ENCODE measurements around the gene OR51E2.

DNA sequence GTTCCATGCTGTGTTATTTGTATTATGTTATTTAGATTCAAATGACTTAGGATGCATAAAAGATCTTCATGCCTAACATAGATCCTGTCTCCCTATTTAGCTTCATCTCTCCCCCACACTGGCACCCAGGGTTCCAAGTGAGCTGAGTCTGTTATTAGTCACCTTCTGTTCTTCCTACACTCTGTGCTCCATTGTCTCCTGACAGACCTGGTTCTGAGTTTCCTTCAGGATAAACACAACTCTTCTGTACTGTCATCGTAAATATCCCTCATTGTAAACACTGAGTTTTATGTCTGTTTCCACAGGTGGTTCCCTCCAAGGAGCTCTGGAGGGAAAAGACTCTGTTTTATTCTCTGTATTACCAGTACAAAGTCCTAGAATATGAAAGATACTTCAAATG, 15.6 kb upstream of the OR51E2 start:
- TF ChIP-seq POLR2AphosphoS5 (IDR thresholded peaks at IDR 0.05; ENCODE audit: low read depth, low read length): no peak
- TF ChIP-seq POLR2A (IDR thresholded peaks at IDR 0.05; ENCODE audit: low read depth, low read length): no peak
- TF ChIP-seq SPI1 (IDR thresholded peaks at IDR 0.05; ENCODE audit: low read depth, low read length): no peak
